Activated T-helper 17 cell treated with anti-CD3 and anti-CD28 coated beads, Interleukin-2, amount 50 U/mL, for 72 hours (primary cell): Measurements from ENCODE around the gene STIL. TPM values are rescaled to one million over a fixed set of nuclear protein-coding genes. Genes with fewer than 3 reads are reported as not detected.
"Not testable (repeated sequence)": the region's sequence is repeated elsewhere in the genome, so short reads cannot be mapped to it uniquely, and the experiment has no call there.

Experiments used
- ATAC-seq: fragments of 150-1000 bp; cut with Tn5 transposase; replicated peaks from 2 replicates; pipeline ENCODE4 v1.10.0; 2021; ENCODE audit warnings: mild to moderate bottlenecking, moderate library complexity
- H3K27ac Mint-ChIP-seq: one replicate; pipeline ENCODE4 v1.8.0; 2022; ENCODE audit warnings: mixed read lengths
- H3K27me3 Mint-ChIP-seq: one replicate; pipeline ENCODE4 v1.8.0; 2022; ENCODE audit warnings: mixed read lengths
- H3K36me3 Mint-ChIP-seq: one replicate; pipeline ENCODE4 v1.8.0; 2022; ENCODE audit warnings: low read depth, mild to moderate bottlenecking, mixed read lengths
- H3K4me1 Mint-ChIP-seq: one replicate; pipeline ENCODE4 v1.8.0; 2022; ENCODE audit warnings: mixed read lengths
- H3K4me3 Mint-ChIP-seq: one replicate; pipeline ENCODE4 v1.8.0; 2022; ENCODE audit warnings: mild to moderate bottlenecking, mixed read lengths
- H3K9me3 Mint-ChIP-seq: one replicate; pipeline ENCODE4 v1.8.0; 2022; ENCODE audit warnings: mixed read lengths
- total RNA-seq, 2 donors: library from RNA; stranded (reverse); gene quantifications; one replicate each; pipeline ENCODE4 v1.2.3, GENCODE V29; 2022

The STIL gene
- total RNA-seq, result 10 to 100 TPM; 31.7 to 33.0 TPM

DNA sequence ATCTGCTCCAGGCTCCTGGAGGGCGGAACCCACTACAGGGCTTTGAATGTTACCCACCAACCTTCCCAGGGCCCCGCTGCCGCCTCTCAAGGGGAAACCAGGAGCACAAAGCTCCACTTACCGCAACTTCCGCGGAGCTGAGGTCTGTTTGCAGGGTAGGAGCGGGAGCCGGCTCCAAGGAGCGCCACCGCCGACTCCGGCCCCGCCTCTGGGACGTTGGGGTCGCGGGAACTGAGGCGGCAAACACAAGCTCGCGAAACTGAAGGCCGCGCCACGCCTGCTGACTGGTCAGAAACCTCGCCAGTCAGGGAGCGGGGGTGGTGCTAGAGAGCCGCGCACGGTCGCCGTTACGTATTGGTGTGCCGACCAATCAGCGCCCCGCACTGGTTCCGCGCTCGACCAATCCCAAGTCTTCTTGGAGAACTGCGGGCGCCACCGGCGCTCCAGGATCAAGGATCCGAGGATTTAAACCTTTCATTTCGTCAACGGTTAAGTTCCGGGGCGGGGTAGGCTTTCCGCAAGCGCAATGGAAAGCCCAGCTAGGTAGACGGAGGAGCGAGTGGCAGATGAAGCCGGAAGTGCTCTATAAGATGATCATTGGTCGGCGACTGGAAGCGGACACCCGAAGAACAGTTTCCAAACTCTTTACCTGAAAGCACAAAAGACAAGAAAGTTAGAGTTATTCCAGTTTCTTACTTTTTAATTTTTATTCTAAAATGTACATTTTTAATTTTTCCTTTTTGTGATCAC, at the start of gene STIL:
Gene STIL (minus strand): TSS at position 233 of the 750 bp plus-strand sequence. CDS start 3,828 bp downstream, outside the sequence.
- H3K4me1 Mint-ChIP-seq, result peaks cover 10% of the 10 kb centered on the region
- peak; percentile 96 for ATAC-seq

DNA sequence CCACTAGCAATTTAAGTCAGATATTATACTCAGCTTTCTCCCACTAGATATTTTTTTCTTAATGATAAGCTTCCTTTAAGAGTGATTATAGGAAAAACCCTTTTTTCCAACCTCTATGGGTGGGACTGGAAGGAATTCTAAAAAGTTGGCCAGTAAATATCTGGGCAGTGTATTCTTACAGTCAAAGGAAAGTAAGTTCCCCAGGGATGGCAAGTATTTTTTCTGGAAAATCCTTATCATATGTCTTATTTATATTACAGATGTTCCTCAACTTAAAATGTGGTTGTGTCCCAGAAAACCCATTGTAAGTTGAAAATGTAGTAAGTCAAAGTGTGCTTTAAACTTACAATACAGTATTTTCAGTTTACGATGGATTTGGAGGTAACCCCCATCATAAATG, 48.9 kb upstream of the STIL start:
- H3K4me1 Mint-ChIP-seq, result peaks cover 4% of the 10 kb centered on the region
- H3K36me3 Mint-ChIP-seq, result no peaks in the 10 kb centered on the region
- no peak overlapping the region for H3K4me3 Mint-ChIP-seq
- no peak overlapping the region for H3K27ac Mint-ChIP-seq
- no peak for ATAC-seq
- no peaks in the 10 kb centered on the region for H3K27me3 Mint-ChIP-seq
- H3K9me3 Mint-ChIP-seq, result no peaks in the 10 kb centered on the region

More for the DNA sequence above, at the start of gene STIL:
- Mint-ChIP-seq H3K27ac (peak within 1 kb of the TSS; percentile 93), H3K4me3 (peak within 1 kb of the TSS; percentile 95), H3K27me3 (no peaks in the 10 kb centered on the region), H3K36me3 (peaks cover 44% of the 10 kb centered on the region), H3K9me3 (no peaks in the 10 kb centered on the region)

DNA sequence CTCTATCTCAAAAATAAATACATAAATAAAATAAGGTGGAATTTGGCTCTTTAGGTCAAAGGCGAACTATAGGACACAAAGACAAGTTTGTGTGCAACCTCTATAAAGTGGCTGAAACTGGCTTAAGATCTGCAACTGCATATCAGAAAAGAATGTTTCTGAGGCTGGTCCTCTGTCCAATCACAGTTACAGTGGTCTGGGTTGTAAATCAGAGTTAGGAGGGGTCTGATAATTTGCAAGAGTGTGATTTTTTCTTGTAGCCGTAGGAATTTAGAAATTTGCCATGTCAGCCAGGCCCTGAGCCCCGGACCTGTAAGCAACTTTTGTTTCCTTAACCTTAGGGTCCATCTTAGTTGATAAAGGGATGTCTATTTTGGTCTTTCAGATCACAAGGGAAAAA, 47.4 kb upstream of the STIL start:
- Mint-ChIP-seq H3K27ac (no peak overlapping the region), H3K27me3 (no peaks in the 10 kb centered on the region), H3K4me3 (no peak overlapping the region), H3K4me1 (peaks cover 4% of the 10 kb centered on the region), H3K36me3 (no peaks in the 10 kb centered on the region), H3K9me3 (no peaks in the 10 kb centered on the region)
- no peak for ATAC-seq

DNA sequence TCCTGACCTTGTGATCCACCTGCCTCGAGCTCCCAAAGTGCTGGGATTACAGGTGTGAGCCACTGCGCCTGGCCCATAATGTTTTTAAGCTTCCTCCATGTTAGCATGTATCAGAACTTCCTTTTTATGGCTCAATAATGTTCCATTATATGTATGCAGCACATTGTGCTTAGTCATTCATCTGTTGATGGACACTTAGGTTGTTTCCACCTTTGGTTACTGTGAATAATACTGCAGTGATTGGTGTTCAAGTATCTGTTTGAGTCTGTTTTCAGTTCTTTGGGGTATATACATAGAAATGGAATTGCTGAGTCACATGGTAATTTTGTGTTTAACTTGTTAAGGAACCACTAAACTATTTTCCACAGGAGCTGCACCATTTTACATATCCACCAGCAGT, 37.4 kb upstream of the STIL start:
- no peaks in the 10 kb centered on the region for H3K27me3 Mint-ChIP-seq
- H3K27ac Mint-ChIP-seq, result peak overlapping the region; percentile 96
- peaks cover 4% of the 10 kb centered on the region for H3K9me3 Mint-ChIP-seq
- H3K4me3 Mint-ChIP-seq, result peak overlapping the region; percentile 66
- H3K4me1 Mint-ChIP-seq, result peaks cover 28% of the 10 kb centered on the region
- H3K36me3 Mint-ChIP-seq, result peaks cover 26% of the 10 kb centered on the region
- ATAC-seq, result peak; percentile 100

DNA sequence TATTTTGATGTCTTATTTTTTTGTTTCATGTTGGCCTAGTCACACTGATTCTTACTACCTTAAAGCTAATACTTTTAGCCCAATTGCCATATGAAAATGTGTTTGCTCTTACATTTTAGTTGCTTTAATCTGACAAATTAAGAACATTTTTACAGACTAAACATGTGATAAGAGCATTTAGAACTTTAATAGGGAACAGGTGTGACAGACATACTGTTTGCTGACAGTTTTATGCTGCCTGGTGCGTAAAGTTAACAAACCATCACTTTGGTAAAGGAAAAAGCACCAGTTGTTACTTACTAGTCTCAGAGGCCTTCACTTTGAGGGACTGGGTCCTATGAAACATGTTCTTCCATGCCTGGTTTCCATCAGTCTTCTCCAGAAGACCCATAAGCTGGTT, 34.3 kb upstream of the STIL start:
- ATAC-seq, result no peak
- Mint-ChIP-seq H3K4me3 (no peak overlapping the region), H3K27me3 (no peaks in the 10 kb centered on the region), H3K36me3 (peaks cover 41% of the 10 kb centered on the region), H3K4me1 (peaks cover 26% of the 10 kb centered on the region), H3K27ac (peak overlapping the region; percentile 40), H3K9me3 (peaks cover 4% of the 10 kb centered on the region)

DNA sequence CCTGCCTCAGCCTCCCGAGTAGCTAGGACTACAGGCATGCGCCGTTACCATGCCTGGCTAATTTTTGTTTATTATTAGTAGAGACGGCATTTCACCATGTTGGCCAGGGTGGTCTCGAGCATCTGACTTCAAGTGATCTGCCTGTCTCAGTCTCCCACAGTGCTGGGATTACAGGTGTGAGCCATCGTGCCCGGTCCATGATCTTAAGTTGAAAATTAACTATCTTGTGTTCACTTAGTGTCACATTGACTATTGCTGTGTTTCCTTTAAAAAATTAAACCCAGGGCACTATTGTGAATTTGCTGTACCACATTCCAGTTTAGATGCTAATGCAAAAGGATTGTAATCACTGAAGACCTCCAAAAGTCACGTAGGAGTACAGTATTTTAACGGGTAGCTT, 33.8 kb upstream of the STIL start:
- Mint-ChIP-seq H3K36me3 (peaks cover 42% of the 10 kb centered on the region), H3K4me3 (no peak overlapping the region), H3K4me1 (peaks cover 23% of the 10 kb centered on the region), H3K27me3 (no peaks in the 10 kb centered on the region), H3K9me3 (peaks cover 4% of the 10 kb centered on the region), H3K27ac (peak overlapping the region; percentile 40)
- no peak for ATAC-seq

DNA sequence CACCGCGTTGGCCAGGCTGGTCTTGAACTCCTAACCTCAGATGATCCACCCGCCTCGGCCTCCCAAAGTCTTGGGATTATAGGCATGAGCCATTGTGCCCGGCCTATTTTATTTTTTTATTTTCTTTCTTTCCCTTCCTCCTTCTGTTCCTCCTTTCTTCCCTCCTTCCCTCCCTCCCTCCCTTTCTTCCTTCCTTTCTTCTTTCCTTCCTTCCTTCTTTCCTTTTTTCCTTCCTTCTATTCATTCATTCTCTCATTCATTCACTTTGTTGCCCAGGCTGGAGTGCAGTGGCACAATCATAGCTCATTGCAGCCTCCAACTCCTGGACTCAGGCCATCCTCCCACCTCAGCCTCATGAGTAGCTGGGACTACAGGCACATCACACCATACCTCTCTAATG, 33.0 kb upstream of the STIL start:
- H3K4me3 Mint-ChIP-seq, H3K27me3 Mint-ChIP-seq, H3K9me3 Mint-ChIP-seq, ATAC-seq: not testable (repeated sequence)
- Mint-ChIP-seq H3K27ac (peak overlapping the region; percentile 40), H3K4me1 (peaks cover 18% of the 10 kb centered on the region), H3K36me3 (peaks cover 42% of the 10 kb centered on the region)

DNA sequence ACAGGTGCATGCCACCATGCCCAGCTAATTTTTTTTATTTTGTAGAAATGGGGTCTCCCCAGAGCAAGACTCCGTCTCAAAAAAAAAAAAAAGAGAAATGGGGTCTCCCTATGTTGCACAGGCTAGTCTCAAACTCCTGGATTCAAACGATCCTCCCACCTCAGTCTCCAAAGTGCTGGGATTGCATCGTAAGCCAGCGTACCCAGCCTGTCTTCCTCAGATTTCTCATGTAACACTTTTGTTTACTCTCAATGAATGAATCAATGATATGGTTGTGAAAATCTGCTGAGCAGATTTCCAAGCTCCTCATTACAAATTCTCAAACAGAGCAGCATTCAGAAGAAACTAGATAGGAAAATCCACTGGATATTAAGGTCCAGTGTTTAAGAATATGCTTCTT, 26.3 kb upstream of the STIL start:
- H3K4me1 Mint-ChIP-seq, result peaks cover 6% of the 10 kb centered on the region
- no peak overlapping the region for H3K4me3 Mint-ChIP-seq
- no peaks in the 10 kb centered on the region for H3K9me3 Mint-ChIP-seq
- H3K27me3 Mint-ChIP-seq, result no peaks in the 10 kb centered on the region
- ATAC-seq, result no peak
- H3K36me3 Mint-ChIP-seq, result peaks cover 49% of the 10 kb centered on the region
- peak overlapping the region; percentile 46 for H3K27ac Mint-ChIP-seq

DNA sequence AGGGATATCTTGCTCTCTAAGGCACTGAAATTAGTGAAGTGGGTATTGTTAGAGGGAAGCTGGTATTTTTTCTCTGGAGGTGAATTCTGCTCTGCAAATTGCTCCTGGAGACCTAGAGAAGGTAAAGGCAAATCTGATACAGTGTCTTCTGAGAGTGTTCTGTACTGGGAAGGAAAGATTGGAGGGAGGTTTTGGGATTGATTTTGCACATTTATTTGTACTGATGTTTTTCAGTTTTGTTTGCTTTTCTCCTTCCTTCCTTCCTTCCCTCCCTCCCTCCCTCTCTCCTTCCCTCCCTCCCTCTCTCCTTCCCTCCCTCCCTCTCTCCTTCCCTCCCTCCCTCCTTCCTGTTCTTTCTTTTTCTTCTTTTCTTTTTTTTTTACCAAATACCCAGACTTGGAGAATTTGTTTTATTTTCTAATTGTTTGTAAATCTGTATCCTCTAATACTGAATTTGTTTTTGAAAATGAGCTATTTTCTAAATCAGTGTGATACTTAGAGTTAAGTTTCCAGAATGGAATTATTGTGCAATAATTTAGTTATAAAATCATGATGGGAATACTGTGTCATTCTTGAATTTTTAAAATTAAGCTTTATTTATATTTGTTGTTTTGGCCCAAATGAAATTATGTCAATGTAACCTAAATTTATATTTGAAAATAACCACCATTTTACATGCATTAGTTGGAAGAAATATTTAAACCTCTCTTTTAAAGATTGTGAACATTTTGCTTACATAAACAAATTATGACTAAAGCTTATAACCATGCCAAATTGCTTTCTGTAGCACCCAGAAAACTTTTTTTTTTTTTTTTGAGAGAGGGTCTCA, 24.5 kb upstream of the STIL start:
- Mint-ChIP-seq H3K27me3 (no peaks in the 10 kb centered on the region), H3K36me3 (peaks cover 50% of the 10 kb centered on the region), H3K4me1 (peaks cover 6% of the 10 kb centered on the region), H3K4me3 (no peak overlapping the region), H3K27ac (no peak overlapping the region), H3K9me3 (no peaks in the 10 kb centered on the region)
- ATAC-seq, result no peak

DNA sequence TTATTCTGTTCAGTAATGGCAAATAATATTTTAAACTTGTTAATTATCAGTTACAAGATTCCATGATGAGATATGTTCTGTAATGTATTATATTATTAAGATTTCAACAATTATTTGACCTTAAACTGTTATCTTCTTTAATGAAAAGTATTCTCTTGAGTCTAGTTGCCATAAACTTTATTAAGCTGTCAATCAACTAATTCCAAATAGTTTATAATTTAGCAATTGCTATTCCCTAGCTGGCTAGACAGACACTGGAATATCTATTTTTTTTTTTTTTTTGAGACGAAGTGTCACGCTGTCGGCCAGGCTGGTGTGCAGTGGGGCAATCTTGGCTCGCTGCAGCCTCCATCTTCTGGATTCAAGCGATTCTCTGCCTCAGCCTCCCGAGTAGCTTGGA, 23.4 kb upstream of the STIL start:
- peaks cover 6% of the 10 kb centered on the region for H3K4me1 Mint-ChIP-seq
- no peak overlapping the region for H3K27ac Mint-ChIP-seq
- H3K4me3 Mint-ChIP-seq, result no peak overlapping the region
- H3K9me3 Mint-ChIP-seq, result no peaks in the 10 kb centered on the region
- no peaks in the 10 kb centered on the region for H3K27me3 Mint-ChIP-seq
- no peak for ATAC-seq
- H3K36me3 Mint-ChIP-seq, result peaks cover 46% of the 10 kb centered on the region

DNA sequence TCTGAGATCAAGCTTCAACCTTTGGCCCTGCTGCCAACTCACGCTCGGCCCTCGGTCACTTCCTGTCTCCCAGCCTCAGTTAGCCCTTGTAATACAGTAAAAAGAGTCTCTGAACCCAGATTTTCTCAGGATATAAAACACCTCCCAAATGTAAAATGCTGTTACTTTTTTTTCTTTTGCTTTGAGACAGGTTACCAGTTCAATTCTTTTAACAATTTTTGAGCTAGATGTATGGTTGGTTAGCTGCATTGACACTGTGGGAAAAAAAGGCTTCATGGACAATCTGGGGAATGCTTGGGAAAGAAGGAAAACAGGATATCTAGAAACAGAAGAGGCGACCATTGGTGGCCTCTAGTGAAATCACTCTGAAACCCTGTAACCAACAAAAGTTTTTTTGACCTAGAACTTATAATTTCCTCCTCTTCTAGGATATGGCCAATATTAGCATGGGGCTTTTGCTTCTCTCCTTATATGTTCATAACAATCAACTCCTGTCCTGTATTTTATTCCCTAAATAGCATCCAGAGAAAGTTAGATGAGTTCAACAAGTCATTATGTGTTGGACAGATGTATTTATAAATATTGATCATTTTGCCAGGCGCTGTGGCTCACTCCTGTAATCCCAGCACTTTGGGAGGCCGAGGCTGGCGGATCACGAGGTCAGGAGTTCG, 21.0 kb upstream of the STIL start:
- H3K4me1 Mint-ChIP-seq, result peaks cover 6% of the 10 kb centered on the region
- peak overlapping the region; percentile 99 for H3K27ac Mint-ChIP-seq
- H3K4me3 Mint-ChIP-seq, result no peak overlapping the region
- ATAC-seq, result no peak
- H3K9me3 Mint-ChIP-seq, result no peaks in the 10 kb centered on the region
- peaks cover 31% of the 10 kb centered on the region for H3K36me3 Mint-ChIP-seq
- no peaks in the 10 kb centered on the region for H3K27me3 Mint-ChIP-seq

DNA sequence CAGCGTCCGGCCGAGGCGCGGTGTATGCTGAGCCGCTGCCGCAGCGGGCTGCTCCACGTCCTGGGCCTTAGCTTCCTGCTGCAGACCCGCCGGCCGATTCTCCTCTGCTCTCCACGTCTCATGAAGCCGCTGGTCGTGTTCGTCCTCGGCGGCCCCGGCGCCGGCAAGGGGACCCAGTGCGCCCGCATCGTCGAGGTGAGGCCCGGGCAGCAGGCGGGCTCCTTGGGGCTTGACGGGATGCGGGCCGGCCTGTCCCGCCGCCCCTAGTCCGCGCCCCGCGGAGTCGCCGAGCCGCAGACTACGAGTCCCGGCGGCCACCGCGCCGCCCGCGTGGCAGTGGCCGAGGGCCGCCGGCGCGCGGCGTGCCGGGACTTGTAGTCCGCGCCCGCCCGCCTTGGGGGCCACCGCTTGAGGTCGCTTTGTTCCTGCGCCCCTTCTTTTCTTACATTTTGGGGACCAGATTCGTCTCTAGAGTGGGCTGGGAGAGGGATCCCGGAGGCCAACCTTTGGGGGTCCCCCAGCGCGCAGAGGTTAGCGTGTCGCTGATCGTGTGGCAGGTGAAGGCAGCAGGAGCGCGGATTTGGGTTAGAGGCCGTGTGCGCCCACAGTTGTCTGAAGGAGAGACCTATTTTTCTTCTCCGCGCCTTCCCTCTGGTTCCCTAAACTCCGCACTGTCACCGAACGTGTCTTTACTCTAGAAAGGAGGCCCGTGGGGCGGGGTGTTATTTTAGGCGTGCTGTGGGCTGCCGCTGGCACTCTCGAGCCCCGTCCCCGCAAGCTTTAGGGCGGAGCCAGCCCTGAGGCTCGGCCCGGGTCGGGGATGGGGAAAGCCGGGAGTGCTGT, 20.2 kb upstream of the STIL start:
- H3K27ac Mint-ChIP-seq, result peak overlapping the region; percentile 99
- peaks cover 24% of the 10 kb centered on the region for H3K36me3 Mint-ChIP-seq
- ATAC-seq, result peak; percentile 88
- H3K4me1 Mint-ChIP-seq, result peaks cover 6% of the 10 kb centered on the region
- H3K9me3 Mint-ChIP-seq, result no peaks in the 10 kb centered on the region
- H3K27me3 Mint-ChIP-seq, result no peaks in the 10 kb centered on the region
- H3K4me3 Mint-ChIP-seq, result no peak overlapping the region

DNA sequence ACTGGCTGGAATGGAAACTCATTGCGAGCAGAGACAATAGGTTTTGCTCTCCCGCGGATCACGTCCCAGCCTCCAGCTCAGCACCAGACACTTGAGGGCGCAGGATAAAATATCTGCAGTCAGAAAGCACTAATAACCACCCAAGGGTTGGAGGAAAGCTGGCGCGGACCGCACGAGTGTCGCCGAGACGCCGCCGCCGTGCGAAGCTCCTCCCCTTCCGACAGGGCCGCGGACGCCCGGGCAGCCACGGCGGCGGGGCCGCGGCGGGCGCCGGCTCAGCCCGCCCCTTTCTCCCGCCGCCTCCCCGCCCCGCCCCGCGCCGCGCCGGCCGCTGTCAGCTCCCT, 19.6 kb upstream of the STIL start, which contains the start of gene CMPK1:
Gene CMPK1 (plus strand): TSS at position 213 of the 344 bp plus-strand sequence. CDS start 156 bp downstream, outside the sequence.
- no peaks in the 10 kb centered on the region for H3K9me3 Mint-ChIP-seq
- H3K4me1 Mint-ChIP-seq, result peaks cover 6% of the 10 kb centered on the region
- H3K4me3 Mint-ChIP-seq, result no peak within 1 kb of the TSS
- H3K27ac Mint-ChIP-seq, result peak within 1 kb of the TSS; percentile 99
- H3K36me3 Mint-ChIP-seq, result peaks cover 20% of the 10 kb centered on the region
- peak; percentile 77 for ATAC-seq
- H3K27me3 Mint-ChIP-seq, result no peaks in the 10 kb centered on the region
